ENCODE measurements around the gene RAB20.

The RAB20 gene

GRCh38 chr13:110490009-110490770 is 71.3 kb downstream of the RAB20 start:
- TF ChIP-seq TAF1 (IDR thresholded peaks at IDR 0.05; ENCODE audit: borderline replicate concordance, insufficient read depth, low read length) (no peak), POLR2AphosphoS5 (IDR thresholded peaks at IDR 0.05; ENCODE audit: low read depth, low read length) (no peak), FOXP2 (optimal IDR thresholded peaks at IDR 0.05; ENCODE audit: borderline replicate concordance, extremely low read depth, extremely low read length, insufficient read depth) (no peak), SIN3A (IDR thresholded peaks at IDR 0.05; ENCODE audit: borderline replicate concordance, insufficient read depth, low read length) (no peak), REST (IDR thresholded peaks at IDR 0.05; ENCODE audit: insufficient read depth in 1 of 2, low read depth in 2 of 2, low read length in 2 of 2) (no peak)

GRCh38 chr13:110486061-110486715 is 75.3 kb downstream of the RAB20 start:
- TF ChIP-seq TAF1 (IDR thresholded peaks at IDR 0.05; ENCODE audit: borderline replicate concordance, insufficient read depth, low read length) = no peak
- TF ChIP-seq SIN3A (IDR thresholded peaks at IDR 0.05; ENCODE audit: borderline replicate concordance, insufficient read depth, low read length) = no peak
- no peak for TF ChIP-seq POLR2AphosphoS5 (IDR thresholded peaks at IDR 0.05; ENCODE audit: low read depth, low read length)
- no peak for TF ChIP-seq FOXP2 (optimal IDR thresholded peaks at IDR 0.05; ENCODE audit: borderline replicate concordance, extremely low read depth, extremely low read length, insufficient read depth)
- TF ChIP-seq REST (IDR thresholded peaks at IDR 0.05; ENCODE audit: insufficient read depth in 1 of 2, low read depth in 2 of 2, low read length in 2 of 2) = no peak

GRCh38 chr13:110485604-110486003 is 75.9 kb downstream of the RAB20 start:
- TF ChIP-seq FOXP2 (optimal IDR thresholded peaks at IDR 0.05; ENCODE audit: borderline replicate concordance, extremely low read depth, extremely low read length, insufficient read depth) = no peak
- no peak for TF ChIP-seq SIN3A (IDR thresholded peaks at IDR 0.05; ENCODE audit: borderline replicate concordance, insufficient read depth, low read length)
- TF ChIP-seq POLR2AphosphoS5 (IDR thresholded peaks at IDR 0.05; ENCODE audit: low read depth, low read length) = no peak
- TF ChIP-seq TAF1 (IDR thresholded peaks at IDR 0.05; ENCODE audit: borderline replicate concordance, insufficient read depth, low read length) = no peak
- TF ChIP-seq REST (IDR thresholded peaks at IDR 0.05; ENCODE audit: insufficient read depth in 1 of 2, low read depth in 2 of 2, low read length in 2 of 2) = no peak

- TF ChIP-seq REST (IDR thresholded peaks at IDR 0.05; ENCODE audit: insufficient read depth in 1 of 2, low read depth in 2 of 2, low read length in 2 of 2) = no peak
- no peak for TF ChIP-seq POLR2AphosphoS5 (IDR thresholded peaks at IDR 0.05; ENCODE audit: low read depth, low read length)
- TF ChIP-seq SIN3A (IDR thresholded peaks at IDR 0.05; ENCODE audit: borderline replicate concordance, insufficient read depth, low read length) = no peak
- TF ChIP-seq FOXP2 (optimal IDR thresholded peaks at IDR 0.05; ENCODE audit: borderline replicate concordance, extremely low read depth, extremely low read length, insufficient read depth) = no peak
- TF ChIP-seq TAF1 (IDR thresholded peaks at IDR 0.05; ENCODE audit: borderline replicate concordance, insufficient read depth, low read length) = no peak
Measured at GRCh38 chr13:110484290-110485048, 77.1 kb downstream of the RAB20 start.

All from PFSK-1 (cell line).